Measurements from ENCODE around the gene TRAPPC3L.
A peak's percentile ranks its signal among the peaks of the same experiment; 100 is the strongest.

The TRAPPC3L gene

DNA sequence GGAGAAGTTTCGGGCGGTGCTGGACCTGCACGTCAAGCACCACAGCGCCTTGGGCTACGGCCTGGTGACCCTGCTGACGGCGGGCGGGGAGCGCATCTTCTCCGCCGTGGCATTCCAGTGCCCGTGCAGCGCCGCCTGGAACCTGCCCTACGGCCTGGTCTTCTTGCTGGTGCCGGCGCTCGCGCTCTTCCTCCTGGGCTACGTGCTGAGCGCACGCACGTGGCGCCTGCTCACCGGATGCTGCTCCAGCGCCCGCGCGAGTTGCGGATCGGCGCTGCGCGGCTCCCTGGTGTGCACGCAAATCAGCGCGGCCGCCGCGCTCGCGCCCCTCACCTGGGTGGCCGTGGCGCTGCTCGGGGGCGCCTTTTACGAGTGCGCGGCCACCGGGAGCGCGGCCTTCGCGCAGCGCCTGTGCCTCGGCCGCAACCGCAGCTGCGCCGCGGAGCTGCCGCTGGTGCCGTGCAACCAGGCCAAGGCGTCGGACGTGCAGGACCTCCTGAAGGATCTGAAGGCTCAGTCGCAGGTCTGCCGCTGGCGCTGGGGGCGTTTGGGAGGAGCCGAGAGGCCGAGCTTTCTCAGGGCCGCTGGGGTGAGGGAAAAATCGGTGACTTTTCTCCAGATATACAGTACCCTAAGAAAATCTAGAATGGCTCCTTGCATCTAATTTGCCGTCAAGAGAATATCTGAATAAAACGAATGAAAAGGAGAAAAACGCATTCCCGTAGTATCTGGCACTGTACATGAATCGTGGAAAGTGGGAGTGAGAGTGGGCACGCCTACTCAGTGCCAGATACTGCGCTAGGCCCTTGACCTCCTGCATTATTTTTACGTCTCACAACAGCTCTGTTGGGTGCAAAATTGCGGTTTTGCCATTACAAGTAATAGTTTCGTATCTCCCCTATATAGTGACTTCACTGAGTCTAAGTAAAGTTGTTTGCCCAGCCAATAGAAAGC lies 83.3 kb downstream of the TRAPPC3L start:
- peak in 4 of 14 donors; percentile 10 to 40 (median 14) for DNase-seq

DNA sequence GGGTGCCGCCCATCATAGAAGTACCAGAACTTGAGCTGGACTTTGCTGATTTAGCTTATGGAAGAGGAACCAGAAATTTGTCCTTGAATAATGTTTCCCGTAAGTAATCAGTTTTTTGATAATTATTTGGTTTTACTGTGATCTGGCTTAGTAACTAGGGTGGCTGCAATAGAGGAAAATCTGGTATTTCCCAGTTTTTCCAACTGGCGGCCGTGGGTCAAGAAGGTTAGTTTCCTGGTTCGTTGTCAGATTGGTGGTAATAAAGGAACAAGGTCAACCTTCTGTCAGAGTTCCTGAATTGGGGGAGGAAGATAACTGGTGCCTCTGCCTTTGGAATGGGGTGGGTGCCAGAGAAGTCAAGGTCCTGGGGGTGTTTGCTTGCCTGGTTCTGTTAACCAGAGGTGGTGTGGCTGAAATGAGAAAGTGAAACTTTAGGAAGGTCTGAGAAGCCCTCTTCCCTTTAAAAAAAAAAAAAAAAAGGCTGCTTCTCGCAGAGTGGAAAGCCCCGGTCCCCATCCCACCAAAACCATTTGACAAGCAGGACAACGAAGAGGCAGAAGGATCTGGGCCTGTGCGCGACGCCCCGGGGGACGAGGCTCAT lies 84.1 kb downstream of the TRAPPC3L start, which contains the start of gene CALHM6:
CALHM6 (plus strand) TSS at position 45 of the 601 bp plus-strand sequence; CDS start at position 600, 555 bp downstream.
- DNase-seq: no peak

DNA sequence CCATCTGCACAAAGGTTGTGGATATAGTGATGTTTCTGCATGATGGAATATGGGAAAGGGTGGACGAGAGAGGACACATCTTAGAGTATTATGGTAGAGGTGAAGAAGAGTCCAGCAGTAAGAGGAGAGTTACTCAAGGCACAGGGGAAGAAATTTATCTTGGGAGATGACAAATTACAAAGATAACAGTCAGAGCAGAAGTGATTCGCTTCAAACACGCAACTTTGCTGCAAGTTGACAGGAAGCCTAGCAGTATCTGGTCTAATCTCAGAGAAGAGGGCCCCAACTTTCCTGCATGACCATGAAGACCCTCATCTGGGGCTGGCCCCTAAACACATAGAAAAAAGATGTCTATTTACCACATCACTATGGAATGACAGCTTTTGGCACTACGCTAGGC lies 85.6 kb downstream of the TRAPPC3L start:
- DNase-seq: no peak

DNA sequence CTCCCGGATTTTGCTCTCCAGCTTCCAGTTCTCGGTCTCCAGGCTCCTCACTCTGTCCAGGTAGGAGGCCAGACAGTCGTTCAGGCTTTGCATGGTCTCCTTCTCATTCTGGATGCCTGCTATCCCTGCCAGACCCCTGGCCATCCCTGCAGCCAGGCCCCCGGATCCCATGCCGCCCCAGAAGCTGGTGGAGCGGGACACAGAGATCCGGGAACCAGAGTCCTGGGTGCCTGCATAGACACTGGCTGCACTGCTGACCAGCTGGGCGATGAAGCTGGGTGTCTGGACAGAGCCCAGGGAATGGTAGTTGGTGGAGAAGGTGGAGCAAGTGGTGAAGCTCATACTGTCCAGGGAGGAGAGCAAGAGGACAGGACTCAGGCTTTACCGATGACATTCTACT lies 87.2 kb downstream of the TRAPPC3L start:
- no peak for DNase-seq

DNA sequence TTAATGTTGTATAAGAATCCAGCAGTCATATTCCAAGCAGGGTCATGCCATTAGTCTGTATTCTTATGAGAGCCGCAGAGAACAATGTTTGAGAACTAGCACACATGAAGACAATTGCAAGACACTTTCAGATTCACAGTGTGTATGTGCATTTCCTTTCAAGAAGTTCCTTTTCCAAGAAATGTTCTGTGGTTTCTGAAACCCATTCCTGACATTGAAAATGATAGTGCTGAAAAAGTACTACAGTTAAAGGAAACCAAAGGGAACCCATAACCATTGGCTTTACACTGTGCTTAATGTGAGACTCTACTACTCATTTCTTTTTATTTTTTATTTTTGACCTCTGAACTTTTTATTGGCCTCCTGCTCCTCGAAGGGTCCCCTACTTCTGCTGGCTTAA lies 88.6 kb downstream of the TRAPPC3L start:
- DNase-seq: no peak

DNA sequence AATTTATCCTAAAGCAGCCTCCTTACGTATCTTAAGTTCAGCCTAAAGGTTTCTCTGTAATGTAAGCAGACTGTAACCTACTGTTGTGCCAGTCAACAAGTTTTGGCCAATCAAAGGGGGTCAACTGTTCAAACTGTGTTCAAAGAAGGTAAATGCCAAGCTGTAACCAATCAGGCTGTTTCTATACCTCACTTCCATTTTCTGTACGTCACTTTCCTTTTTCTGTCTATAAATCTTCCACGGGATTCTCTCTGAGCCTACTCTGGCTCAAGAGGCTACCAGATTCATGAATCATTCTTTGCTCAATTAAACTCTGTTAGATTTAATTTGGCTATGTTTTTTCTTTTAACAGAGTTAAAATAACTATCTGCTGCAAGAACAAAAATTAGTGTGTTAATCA lies 89.4 kb downstream of the TRAPPC3L start:
- DNase-seq: no peak

DNA sequence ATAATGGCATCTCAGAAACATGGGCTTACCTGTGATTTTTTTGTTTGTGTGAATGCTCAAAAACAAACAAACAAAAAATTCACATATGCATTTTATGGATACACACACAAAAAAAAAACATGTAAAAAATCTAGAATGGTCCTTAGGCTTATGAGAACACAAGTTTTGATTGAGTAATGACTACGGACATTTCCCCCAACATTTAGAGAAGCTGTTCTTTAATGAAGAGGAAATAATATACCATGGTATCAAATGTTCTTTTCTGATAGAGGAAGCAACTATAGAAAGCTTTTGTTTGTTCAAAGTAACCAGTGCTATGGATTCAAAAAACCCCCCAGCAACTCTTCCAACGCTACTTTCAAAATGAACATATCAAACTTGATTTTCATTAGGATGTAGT lies 93.0 kb downstream of the TRAPPC3L start:
- DNase-seq: no peak

DNA sequence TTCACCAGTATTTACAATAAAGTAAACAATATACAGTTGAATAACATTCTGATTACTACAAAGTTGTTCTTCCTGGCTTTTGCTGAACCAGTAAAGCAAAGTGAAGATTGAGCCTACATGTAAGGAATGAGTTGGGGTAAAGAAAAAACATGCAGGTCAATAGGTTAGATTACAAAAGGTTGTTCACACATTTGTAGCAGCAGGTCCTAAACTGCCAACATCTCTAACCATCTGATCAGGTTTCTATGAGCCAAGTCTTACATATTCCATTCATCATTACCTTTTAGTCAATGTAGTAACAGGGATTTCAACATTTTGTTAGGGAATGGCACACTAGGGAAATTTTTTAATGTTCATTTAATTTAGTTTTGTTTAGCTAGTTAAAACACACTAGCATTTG lies 93.6 kb downstream of the TRAPPC3L start:
- no peak for DNase-seq

DNA sequence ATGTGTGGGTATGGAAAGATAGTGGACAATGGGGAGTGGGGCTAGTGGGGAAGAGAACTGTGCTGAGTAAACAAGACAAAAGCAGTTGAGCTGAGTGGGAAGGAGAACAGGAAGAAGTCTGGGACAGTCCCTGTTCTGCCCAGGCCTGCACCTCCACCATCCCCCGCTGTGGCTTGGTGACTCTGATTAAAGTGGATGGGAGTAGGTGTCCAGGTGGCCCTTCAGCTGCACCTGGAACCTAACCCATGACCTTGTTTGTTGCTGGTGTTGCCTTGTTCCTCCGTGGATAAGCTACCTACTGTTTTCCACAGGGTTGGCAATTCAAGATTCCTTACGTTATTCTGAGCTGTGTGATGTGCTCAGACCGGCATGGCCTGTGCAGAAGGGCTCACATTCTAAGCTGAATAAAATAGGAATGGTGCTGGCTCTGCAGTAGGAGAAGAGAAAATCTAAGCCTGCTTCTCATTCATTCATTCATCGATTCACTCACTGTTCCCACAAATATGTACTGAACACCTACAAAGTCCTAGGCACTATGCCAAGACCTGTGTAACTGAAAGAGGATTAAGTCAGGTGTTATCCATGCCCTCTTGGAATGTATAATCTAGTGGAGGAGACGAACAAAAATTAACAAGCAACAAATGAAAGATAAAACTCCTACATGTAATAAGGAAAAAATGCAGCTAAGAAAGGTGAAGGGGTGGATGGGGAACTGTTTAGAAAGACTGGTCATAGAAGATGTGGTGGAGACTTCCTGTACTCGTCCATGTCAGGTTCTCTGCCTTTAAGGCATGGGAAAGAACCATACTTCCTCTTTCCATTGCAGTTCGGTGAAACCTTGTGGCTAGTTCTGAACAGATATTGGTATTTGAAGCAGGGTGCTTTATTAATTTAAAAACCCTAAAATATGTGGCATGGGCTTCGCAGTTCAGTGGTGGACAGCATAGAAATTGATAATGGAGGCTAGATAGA lies 94.4 kb downstream of the TRAPPC3L start:
- no peak for DNase-seq

DNA sequence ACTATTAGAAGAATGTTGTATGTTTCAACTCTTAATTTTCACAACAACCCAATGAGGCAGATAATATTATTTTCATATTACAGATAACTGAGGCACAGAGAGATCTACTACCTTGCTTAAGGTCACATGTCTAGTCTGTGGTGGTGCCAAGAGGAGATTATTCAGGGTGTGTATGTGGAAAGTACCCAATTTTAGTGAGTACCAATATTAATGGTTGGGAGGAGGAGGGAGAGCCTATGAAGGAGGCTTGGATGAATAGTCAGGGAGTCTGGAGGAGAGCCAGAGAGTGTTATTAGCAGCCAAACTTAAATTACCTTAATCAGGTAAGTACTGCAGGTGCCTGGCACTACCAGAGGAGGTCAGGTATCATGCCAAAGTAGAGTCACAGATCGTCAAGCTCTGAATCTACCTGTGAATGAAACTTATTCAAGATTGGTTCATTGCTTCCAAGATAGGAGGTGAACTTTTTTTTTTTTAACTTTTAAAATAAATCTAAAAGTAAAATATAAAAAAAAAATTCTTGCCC lies 95.2 kb downstream of the TRAPPC3L start:
- no peak for DNase-seq

DNA sequence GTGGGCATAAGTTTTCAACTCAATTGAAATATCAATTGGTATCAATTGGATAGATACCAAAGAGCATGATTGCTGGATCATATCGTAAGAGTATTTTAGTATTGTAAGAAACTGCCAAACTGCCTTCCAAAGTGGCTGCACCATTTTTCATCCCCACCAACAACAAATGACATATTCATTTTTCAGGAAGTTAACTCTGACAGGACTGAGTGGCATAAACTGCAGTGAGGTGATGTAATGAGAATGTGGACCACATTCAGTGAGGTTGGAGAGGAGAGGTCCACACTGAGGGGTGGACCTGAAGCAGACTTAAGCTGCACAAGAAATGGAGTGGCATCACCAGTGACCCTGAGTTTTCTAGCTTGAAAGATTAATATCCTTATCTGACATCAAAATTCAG lies 95.9 kb downstream of the TRAPPC3L start:
- no peak for DNase-seq

DNA sequence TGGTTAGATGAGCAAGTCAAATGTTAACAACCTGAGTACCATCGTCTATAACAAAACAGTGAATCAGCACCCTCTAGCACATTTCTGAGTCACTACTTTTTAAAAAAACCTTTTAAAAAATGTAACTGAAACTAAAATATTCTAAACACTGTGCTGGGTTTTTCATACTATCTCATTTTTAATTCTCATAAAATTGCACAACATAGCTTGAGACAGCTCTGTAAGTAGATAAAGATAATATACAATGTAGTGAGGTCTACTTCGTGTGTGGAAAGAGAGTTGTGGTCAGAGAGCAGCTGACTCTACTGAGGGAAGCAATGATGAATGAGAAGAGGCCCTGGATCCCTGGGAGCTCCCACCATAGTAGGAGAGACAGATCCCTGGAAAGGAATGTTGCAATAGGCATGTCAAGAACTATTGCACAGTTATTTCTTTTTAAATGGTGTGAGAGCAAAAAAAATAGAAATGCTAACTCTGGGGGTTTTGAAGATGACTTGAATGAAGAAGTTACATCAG lies 97.9 kb downstream of the TRAPPC3L start:
- no peak for DNase-seq

DNA sequence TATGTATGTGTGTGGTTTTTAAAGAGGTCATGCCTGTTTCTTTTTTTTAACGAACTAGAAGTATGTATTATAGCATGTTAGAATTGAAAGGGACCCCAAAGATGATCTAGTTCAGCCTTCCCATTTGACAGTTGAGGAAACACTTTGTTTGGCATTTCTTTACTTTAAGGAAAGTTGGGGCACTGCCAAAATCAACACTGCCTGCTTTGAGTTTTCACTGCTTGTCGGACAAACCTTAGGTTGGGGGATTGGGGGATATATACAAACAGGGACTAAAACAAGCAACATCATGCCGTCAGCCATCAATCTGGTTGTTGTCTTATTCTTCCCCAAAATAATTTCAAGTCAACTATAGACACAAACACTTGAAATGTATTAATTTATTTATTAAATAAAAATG lies 98.4 kb downstream of the TRAPPC3L start:
- no peak for DNase-seq

DNA sequence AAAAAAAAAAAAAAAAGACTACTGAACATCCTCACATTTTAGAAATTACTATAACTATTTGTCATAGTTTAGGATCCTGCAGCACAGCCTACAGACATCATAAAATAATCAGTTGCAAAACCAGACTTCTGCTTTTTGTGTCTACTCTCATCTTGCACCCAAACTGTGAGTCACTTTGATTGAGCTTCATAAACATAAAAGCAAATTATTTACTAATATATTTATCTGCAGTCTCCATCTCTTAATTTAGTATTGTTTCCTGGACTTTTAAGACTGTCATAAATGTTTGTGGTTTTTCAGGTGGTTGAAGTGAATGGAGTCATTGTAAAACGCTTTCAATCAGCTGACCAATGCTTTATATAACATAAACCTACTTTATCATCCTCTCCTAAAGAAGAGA lies 99.1 kb downstream of the TRAPPC3L start:
- DNase-seq: no peak

DNA sequence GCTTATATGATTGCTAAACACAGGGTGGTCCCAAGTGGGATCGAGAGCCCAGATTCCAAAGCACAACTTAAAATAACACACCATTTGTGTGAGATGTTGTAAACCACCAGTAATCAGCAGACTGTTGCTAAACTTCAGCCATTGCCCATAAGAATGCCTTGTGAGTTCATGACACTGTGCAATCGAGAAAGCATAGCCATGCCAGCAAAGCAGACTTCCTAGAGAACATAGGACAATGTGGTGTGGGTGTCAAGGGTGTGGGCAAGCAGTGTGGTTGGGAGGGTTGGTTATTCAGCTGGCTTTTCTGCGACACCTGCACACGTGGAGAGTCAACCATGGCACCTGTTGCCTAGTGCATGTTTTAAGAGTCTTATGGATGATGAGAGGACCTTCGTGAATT lies 100.4 kb downstream of the TRAPPC3L start:
- DNase-seq: no peak

All from C1 segment of cervical spinal cord (tissue), 14 donors.